GM12878 (cell line): ENCODE results near the gene ILRUN.

Experiments used
- EZH2 ChIP-seq: IDR thresholded peaks from 2 replicates; pipeline ENCODE4 v1.6.1; 2012; ENCODE audit warnings: low read depth, mild to moderate bottlenecking, control low read depth, inconsistent platforms, low read length, borderline replicate concordance; ENCODE audit not compliant: control insufficient read depth
- FOXK2 ChIP-seq: fragments of 450-650 bp; IDR thresholded peaks from 2 replicates; pipeline ENCODE4 v1.6.1; 2017; ENCODE audit warnings: mild to moderate bottlenecking, moderate library complexity
- GABPA ChIP-seq: IDR thresholded peaks from 2 replicates; pipeline ENCODE4 v1.6.1; 2014; ENCODE audit warnings: antibody characterized with exemption, low read depth, mild to moderate bottlenecking, inconsistent platforms
- MAX ChIP-seq: IDR thresholded peaks from 2 replicates; pipeline ENCODE4 v1.6.1; 2012; ENCODE audit warnings: low read depth, low read length, improper control_type of control experiment
- NFIC ChIP-seq: IDR thresholded peaks from 2 replicates; pipeline ENCODE4 v1.6.1; 2012; ENCODE audit warnings: low read depth, mild to moderate bottlenecking, inconsistent platforms, low read length, moderate library complexity
- NR2C2 ChIP-seq: IDR thresholded peaks from 2 replicates; pipeline ENCODE4 v1.6.1; 2011; ENCODE audit warnings: borderline replicate concordance, low read depth; ENCODE audit not compliant: control insufficient read depth, insufficient read length
- POLR2A ChIP-seq: IDR thresholded peaks from 2 replicates; pipeline ENCODE4 v1.6.1; 2011; ENCODE audit warnings: low read depth, mild to moderate bottlenecking, low read length
- POLR2AphosphoS5 ChIP-seq: IDR thresholded peaks from 2 replicates; pipeline ENCODE4 v1.6.1; 2011; ENCODE audit warnings: mild to moderate bottlenecking, low read length, inconsistent platforms
- RELA ChIP-seq: fragments of 450-650 bp; IDR thresholded peaks from 2 replicates; pipeline ENCODE4 v1.8.0; 2014; ENCODE audit warnings: borderline replicate concordance; ENCODE audit not compliant: partially characterized antibody
- TF ChIP-seq, protein P1 (sequence below): IDR thresholded peaks from 2 replicates; pipeline ENCODE4 v1.6.1; 2012; ENCODE audit warnings: low read length, inconsistent platforms
- TF ChIP-seq, protein P2 (sequence below), 3 experiments: IDR thresholded peaks in 2 of 3; conservative IDR thresholded peaks in 1 of 3; 2 replicates each; pipeline ENCODE4 v1.5.1; 2011; ENCODE audit warnings: low read depth in 3 of 3, low read length in 3 of 3, mild to moderate bottlenecking in 3 of 3, control low read depth in 2 of 3, moderate library complexity in 2 of 3, inconsistent platforms in 1 of 3, mixed read lengths in 1 of 3; ENCODE audit not compliant: control insufficient read depth in 2 of 3, insufficient read depth in 1 of 3; ENCODE audit errors: extremely low read depth in 1 of 3

- TF ChIP-seq, protein P1, sequence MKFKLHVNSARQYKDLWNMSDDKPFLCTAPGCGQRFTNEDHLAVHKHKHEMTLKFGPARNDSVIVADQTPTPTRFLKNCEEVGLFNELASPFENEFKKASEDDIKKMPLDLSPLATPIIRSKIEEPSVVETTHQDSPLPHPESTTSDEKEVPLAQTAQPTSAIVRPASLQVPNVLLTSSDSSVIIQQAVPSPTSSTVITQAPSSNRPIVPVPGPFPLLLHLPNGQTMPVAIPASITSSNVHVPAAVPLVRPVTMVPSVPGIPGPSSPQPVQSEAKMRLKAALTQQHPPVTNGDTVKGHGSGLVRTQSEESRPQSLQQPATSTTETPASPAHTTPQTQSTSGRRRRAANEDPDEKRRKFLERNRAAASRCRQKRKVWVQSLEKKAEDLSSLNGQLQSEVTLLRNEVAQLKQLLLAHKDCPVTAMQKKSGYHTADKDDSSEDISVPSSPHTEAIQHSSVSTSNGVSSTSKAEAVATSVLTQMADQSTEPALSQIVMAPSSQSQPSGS = no peak
- TF ChIP-seq POLR2AphosphoS5 = no peak
- TF ChIP-seq NFIC = no peak
- TF ChIP-seq RELA = no peak
- TF ChIP-seq POLR2A = no peak
- no peak for TF ChIP-seq NR2C2
- TF ChIP-seq FOXK2 = no peak
- TF ChIP-seq, protein P2, sequence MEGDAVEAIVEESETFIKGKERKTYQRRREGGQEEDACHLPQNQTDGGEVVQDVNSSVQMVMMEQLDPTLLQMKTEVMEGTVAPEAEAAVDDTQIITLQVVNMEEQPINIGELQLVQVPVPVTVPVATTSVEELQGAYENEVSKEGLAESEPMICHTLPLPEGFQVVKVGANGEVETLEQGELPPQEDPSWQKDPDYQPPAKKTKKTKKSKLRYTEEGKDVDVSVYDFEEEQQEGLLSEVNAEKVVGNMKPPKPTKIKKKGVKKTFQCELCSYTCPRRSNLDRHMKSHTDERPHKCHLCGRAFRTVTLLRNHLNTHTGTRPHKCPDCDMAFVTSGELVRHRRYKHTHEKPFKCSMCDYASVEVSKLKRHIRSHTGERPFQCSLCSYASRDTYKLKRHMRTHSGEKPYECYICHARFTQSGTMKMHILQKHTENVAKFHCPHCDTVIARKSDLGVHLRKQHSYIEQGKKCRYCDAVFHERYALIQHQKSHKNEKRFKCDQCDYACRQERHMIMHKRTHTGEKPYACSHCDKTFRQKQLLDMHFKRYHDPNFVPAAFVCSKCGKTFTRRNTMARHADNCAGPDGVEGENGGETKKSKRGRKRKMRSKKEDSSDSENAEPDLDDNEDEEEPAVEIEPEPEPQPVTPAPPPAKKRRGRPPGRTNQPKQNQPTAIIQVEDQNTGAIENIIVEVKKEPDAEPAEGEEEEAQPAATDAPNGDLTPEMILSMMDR (IDR thresholded peaks at IDR 0.05 in 2 of 3, conservative IDR thresholded peaks at IDR 0.05 in 1 of 3; ENCODE audit: control insufficient read depth in 2 of 3, extremely low read depth in 1 of 3, insufficient read depth in 1 of 3, low read depth in 3 of 3, low read length in 3 of 3) = no peak
- no peak for TF ChIP-seq GABPA
- TF ChIP-seq EZH2 = no peak
- TF ChIP-seq MAX = no peak
Measured at GRCh38 chr6:34695729-34696188, 808 bp downstream of the ILRUN start.
